GM18499 (cell line): ENCODE measurements around the gene AFAP1.

ENCODE experiments used
- ATAC-seq: cut with Tn5 transposase; IDR thresholded peaks from one replicate; pipeline ENCODE4 v1.9.1; 2021; ENCODE audit warnings: moderate number of reproducible peaks; ENCODE audit not compliant: insufficient read depth, unreplicated experiment

AFAP1 gene

DNA sequence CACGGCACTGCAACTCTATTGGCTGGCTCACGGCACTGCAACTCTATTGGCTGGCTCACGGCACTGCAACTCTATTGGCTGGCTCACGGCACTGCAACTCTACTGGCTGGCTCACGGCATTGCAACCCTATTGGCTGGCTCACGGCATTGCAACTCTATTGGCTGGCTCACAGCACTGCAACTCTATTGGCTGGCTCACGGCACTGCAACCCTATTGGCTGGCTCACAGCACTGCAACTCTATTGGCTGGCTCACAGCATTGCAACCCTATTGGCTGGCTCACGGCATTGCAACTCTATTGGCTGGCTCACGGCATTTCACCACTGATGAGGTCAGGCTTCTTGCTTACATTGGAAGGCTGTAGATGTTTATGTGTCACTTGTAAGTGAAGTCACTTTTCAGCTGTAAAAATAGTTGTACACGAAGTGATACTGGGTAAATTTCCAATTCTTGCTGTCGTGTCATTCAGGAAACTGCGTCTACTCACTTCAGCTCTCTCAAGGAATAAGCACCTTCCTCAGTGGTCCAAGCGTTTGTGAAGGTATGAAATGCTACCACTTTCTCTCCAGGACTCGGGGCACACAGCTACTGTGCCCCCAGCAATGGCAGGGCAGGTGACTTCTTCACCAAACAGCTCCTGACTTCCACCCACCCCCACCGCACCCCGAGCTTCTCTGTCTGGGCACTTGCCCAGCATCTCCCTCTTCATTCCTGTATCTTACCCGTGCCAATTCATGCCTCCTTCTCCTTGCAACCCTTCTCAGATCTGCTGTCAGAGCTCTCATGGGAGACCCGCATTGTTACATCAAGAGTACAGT lies 141.3 kb downstream of the AFAP1 start:
- ATAC-seq, result no peak

- ATAC-seq, result no peak
These were observed 142.3 kb downstream of the AFAP1 start for GRCh38 chr4:7797330-7797729.

- ATAC-seq, result no peak
These were observed 143.7 kb downstream of the AFAP1 start for GRCh38 chr4:7795983-7796382.

GRCh38 chr4:7793186-7793585 lies 146.5 kb downstream of the AFAP1 start:
- ATAC-seq, result no peak

DNA sequence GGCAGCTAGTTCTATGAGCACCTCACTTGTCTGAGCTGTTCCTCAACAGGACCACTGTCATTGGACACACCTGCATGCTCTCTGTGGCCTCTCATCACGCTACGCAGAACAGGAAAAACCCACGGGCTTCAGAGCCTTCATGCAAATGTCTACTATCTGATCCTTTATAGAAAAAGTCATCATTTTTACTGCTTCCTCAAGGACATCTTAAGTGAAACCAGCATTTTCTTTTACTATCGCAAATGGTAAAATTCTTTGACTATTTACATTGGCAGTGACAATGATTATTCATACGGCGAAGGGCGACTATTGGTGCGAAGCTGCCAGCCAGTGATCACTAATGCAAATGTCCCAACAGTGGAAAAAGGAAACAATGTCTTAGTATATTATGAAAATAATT lies 147.0 kb downstream of the AFAP1 start:
- no peak for ATAC-seq

- no peak for ATAC-seq
These were observed 148.7 kb downstream of the AFAP1 start for GRCh38 chr4:7790999-7791398.

- no peak for ATAC-seq
These were observed 149.6 kb downstream of the AFAP1 start for GRCh38 chr4:7790023-7790422.

DNA sequence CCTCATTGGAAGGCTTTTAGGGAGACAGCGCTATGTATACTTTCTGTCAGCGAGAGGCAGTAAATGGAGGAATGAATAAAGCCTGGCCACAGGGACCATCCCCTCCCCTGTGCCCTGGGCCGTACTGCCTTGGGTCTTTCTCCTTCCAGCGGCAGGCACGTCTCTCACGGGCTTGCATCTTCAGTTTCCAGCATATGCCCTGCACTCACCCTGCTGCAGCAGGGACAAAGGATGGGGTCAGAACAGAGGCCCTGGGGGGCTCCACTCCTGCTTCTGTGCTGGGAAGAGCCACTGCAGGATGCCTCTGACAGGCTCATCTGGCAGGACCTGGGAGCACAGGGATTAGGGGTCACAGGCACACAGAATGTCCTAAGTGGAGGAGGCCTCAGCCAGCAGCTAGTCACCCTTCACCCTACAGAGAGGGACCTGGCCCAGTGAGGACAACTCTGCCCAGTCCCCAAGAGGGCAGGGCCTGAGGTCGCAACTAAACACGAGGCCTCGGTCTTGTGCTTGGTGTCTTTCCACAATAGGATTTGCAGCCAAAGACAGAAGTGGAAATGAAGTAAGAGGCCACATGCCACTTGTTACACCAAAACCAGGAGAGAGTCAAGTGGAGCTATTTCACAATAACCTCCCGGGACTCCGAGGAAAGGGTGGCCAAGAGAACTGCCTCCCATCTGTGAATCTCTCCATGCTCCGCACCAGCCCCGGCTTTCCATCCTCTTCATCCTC lies 150.8 kb downstream of the AFAP1 start:
- no peak for ATAC-seq

DNA sequence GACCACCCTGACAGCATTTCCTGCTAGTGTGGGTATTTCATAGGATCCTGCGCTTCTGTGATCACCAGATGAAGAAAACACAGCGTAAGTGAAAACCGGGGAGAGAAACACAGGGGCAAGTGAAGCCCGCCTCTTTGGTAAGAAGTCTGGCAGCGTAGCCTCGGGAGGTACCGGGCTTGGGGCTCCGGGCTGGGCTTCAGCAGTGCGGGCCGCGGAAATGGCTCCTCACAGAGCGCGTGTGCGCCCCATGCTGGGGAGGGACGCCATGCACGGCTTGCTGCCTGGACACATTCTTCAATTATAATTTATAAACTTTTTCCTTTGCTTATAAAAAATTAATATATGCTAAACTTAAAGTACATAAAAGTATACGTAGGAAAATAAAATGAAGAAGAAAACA lies 151.5 kb downstream of the AFAP1 start:
- no peak for ATAC-seq

- no peak for ATAC-seq
These were observed 151.9 kb downstream of the AFAP1 start for GRCh38 chr4:7787681-7788141.

GRCh38 chr4:7787067-7787466 lies 152.6 kb downstream of the AFAP1 start:
- ATAC-seq, result no peak

- ATAC-seq, result no peak
These were observed 153.1 kb downstream of the AFAP1 start for GRCh38 chr4:7786517-7786916.

GRCh38 chr4:7786040-7786439 lies 153.6 kb downstream of the AFAP1 start:
- no peak for ATAC-seq

DNA sequence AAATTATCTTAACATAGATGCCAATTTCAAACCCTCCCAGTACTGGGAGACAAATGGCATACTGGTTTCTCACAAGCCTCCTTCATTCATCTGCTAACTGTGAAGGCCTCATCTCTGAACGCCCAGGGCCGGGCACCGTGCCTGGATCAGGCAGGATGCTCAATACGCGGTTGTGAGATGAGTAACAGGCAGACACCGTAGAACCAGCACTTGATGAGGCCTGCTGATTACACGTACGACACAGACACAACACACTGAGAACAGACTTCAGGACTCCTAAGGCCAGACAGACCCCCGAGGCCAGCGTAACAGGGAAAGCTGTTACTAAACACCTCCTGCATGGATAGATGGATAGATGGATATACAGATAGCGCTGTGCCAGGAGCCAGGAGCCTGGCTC lies 154.6 kb downstream of the AFAP1 start:
- no peak for ATAC-seq

DNA sequence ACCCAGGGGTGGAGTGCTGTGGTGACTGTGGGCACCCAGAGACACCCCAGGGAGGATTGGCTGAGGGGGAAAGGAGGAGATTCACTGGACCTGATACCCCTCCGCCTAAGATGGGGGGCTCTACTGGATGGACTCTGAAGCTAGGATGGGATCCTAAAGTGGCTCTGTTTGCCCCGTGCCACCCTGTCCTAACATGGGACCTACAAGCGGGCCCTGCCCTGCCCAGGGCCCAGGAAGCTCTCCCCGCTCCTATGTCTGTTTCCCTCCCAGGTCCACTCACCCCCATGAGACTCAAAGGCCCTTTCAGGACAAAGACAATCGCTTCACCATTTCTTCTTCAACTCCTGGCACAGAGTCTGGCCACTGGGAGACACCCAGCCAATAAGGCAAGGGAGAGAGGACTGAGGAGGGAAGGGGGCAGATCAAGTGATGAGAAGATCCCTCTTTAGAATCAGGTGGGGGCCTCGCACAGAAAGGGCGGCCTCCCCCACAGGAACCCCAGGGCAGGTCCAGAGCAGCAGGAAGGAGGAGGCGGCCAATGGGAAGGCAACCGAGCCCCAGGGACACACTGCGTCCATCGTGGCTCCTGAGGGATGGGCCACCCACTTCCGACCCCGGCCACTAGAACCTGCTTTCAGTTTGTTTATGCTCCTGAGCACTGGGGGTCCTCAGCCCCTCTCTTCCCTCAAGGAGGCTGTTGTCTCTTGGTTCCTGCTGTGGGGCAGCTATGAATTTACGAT lies 155.4 kb downstream of the AFAP1 start:
- ATAC-seq, result no peak

- ATAC-seq, result no peak
These were observed 156.1 kb downstream of the AFAP1 start for GRCh38 chr4:7783541-7783940.

DNA sequence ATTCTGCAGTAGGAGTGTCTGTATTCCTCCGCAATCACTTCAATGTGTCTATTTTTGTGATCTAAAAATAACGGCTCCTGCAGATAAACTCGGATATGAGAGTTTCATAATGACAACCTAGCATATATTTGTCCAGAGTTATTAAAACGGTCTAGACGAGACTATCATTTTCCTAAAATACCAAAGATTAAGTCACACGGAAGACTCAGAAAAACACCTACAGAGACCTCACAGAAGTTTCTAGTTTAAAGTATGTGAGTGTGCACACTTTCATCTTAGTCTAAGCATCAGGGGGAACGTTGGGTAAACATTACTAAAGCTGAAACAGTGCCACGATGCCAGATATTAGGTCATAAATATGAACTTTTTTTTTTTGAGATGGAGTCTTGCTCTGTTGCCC lies 156.9 kb downstream of the AFAP1 start:
- ATAC-seq, result no peak

- no peak for ATAC-seq
These were observed 157.7 kb downstream of the AFAP1 start for GRCh38 chr4:7781993-7782392.

- no peak for ATAC-seq
These were observed 158.3 kb downstream of the AFAP1 start for GRCh38 chr4:7781366-7781765.

DNA sequence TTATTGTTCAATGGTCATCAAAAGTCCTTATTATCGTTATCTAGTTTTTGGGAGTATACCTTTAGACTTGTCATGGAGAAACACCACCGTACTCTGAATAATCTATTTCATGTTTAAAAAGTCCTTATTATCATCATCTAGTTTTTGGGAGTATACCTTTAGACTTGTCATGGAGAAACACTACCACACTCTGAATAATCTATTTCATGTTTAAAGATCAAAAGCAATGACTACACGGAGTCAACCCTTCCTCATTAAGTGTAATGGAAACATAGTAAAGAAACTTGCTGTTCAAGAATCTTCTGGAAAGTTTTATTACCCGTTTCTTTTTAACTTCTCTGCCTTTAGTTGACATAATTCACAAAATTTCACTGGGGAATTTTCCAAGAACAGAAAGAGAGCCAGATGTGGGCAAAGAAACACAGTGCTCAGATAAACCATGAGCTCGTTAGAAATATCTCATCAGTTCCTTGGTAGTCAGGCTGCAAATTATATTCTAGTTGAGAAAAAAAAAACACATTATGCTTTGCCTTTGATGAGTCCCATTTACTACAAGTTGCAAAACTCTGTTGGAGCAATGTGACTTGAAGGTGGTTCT lies 158.8 kb downstream of the AFAP1 start:
- ATAC-seq, result no peak

DNA sequence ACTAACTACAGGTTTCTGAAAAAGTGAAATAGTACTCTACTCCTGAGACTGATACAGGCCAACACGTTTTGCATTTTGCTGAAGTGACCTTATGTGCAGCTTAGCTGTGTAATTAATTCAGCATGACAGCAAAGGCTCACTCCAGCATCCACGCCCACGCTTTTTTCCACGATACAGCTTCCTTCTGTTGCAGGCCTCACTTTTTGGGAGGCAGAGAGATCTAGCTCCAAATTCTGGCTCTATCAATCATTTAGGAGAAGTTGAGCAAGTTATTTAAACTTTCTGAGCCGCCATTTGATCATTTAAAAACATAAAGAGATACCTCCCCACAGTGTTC lies 160.3 kb downstream of the AFAP1 start:
- no peak for ATAC-seq
